WTC11 (cell line): ENCODE data around the gene TMEM231. TPM values are rescaled to one million over a fixed set of nuclear protein-coding genes. Genes with fewer than 3 reads are reported as not detected.

Experiments
- ATAC-seq: fragments of 200-7000 bp; cut with Tn5 transposase; 2 replicates; pipeline ENCODE4 v1.10.0; 2021; ENCODE audit warnings: mild to moderate bottlenecking, moderate library complexity
- CTCF ChIA-PET: fragments of 300-600 bp; sonication (Branson Sonifier 250); formaldehyde crosslinking; loops from one replicate; lab custom pipeline; 2021; ENCODE audit warnings: antibody characterized with exemption; lab: Charles Lee
- POLR2A ChIA-PET: fragments of 350-600 bp; sonication (Branson Sonifier 250); formaldehyde crosslinking; loops from one replicate; lab custom pipeline; 2021; ENCODE audit warnings: antibody characterized with exemption; lab: Charles Lee
- DNase-seq: peaks from one replicate; pipeline ENCODE4 v3.0.0; 2021; ENCODE audit warnings: low spot score
- H3K27ac Mint-ChIP-seq: 2 replicates; pipeline ENCODE4 v1.8.0; 2021; ENCODE audit warnings: mixed read lengths
- H3K27me3 Mint-ChIP-seq: 2 replicates; pipeline ENCODE4 v1.8.0; 2021; ENCODE audit warnings: low read depth, mild to moderate bottlenecking, moderate library complexity, mixed read lengths
- H3K36me3 Mint-ChIP-seq: 2 replicates; pipeline ENCODE4 v1.8.0; 2021; ENCODE audit warnings: mixed read lengths
- H3K4me1 Mint-ChIP-seq: 2 replicates; pipeline ENCODE4 v1.8.0; 2022; ENCODE audit warnings: mixed read lengths
- H3K4me3 Mint-ChIP-seq: 2 replicates; pipeline ENCODE4 v1.8.0; 2021; ENCODE audit warnings: mild to moderate bottlenecking, moderate library complexity, mixed read lengths
- H3K9me3 Mint-ChIP-seq: 2 replicates; pipeline ENCODE4 v1.8.0; 2021; ENCODE audit warnings: mixed read lengths
- ATF1 ChIP-seq: sonication (generic); formaldehyde crosslinking; IDR thresholded peaks from 2 replicates; pipeline ENCODE4 v1.8.1; 2023; ENCODE audit warnings: mild to moderate bottlenecking, moderate library complexity, missing genetic modification reagents
- CREB1 ChIP-seq: sonication (generic); formaldehyde crosslinking; IDR thresholded peaks from 2 replicates; pipeline ENCODE4 v1.8.0; 2023; ENCODE audit warnings: mild to moderate bottlenecking, missing genetic modification reagents
- CREM ChIP-seq: sonication (generic); formaldehyde crosslinking; IDR thresholded peaks from 2 replicates; pipeline ENCODE4 v1.8.1; 2022; ENCODE audit warnings: mild to moderate bottlenecking, missing genetic modification reagents, moderate library complexity
- CTCF ChIP-seq: fragments of 200-600 bp; IDR thresholded peaks from 2 replicates; pipeline ENCODE4 v1.8.0; 2022; ENCODE audit warnings: antibody characterized with exemption
- E2F4 ChIP-seq: sonication (generic); formaldehyde crosslinking; IDR thresholded peaks from 2 replicates; pipeline ENCODE4 v1.8.1; 2022; ENCODE audit warnings: low read depth, mild to moderate bottlenecking, moderate library complexity, missing genetic modification reagents, borderline replicate concordance
- ELF4 ChIP-seq: sonication (generic); formaldehyde crosslinking; IDR thresholded peaks from 2 replicates; pipeline ENCODE4 v1.8.1; 2022; ENCODE audit warnings: low read depth, mild to moderate bottlenecking, moderate library complexity, missing genetic modification reagents
- FOXJ3 ChIP-seq: sonication (generic); formaldehyde crosslinking; IDR thresholded peaks from 2 replicates; pipeline ENCODE4 v1.9.0; 2021; ENCODE audit warnings: missing genetic modification reagents, mild to moderate bottlenecking, borderline replicate concordance
- FOXK1 ChIP-seq: sonication (generic); formaldehyde crosslinking; IDR thresholded peaks from 2 replicates; pipeline ENCODE4 v1.8.0; 2022; ENCODE audit warnings: mild to moderate bottlenecking, moderate library complexity, missing genetic modification reagents
- GTF2I ChIP-seq: fragments of 250-450 bp; sonication (Bioruptor Pico); conservative IDR thresholded peaks from 2 replicates; pipeline ENCODE4 v1.4.0; 2021; ENCODE audit warnings: mild to moderate bottlenecking
- HMGA2 ChIP-seq: fragments of 250-450 bp; sonication (Bioruptor Pico); IDR thresholded peaks from 2 replicates; pipeline ENCODE4 v1.4.0; 2021; ENCODE audit warnings: mild to moderate bottlenecking, moderate library complexity
- IRF1 ChIP-seq: sonication (generic); formaldehyde crosslinking; IDR thresholded peaks from 2 replicates; pipeline ENCODE4 v1.8.0; 2023; ENCODE audit warnings: missing genetic modification reagents
- IRF2 ChIP-seq: sonication (generic); formaldehyde crosslinking; IDR thresholded peaks from 2 replicates; pipeline ENCODE4 v1.8.0; 2022; ENCODE audit warnings: low read depth, missing genetic modification reagents, borderline replicate concordance
- MYBL2 ChIP-seq: sonication (generic); formaldehyde crosslinking; IDR thresholded peaks from 2 replicates; pipeline ENCODE4 v1.8.1; 2023; ENCODE audit warnings: mild to moderate bottlenecking, moderate library complexity, missing genetic modification reagents
- NFYB ChIP-seq: sonication (generic); formaldehyde crosslinking; conservative IDR thresholded peaks from 2 replicates; pipeline ENCODE4 v1.8.0; 2022; ENCODE audit warnings: low read depth, missing genetic modification reagents
- NR2C2 ChIP-seq: sonication (generic); formaldehyde crosslinking; IDR thresholded peaks from 2 replicates; pipeline ENCODE4 v1.8.0; 2022; ENCODE audit warnings: mild to moderate bottlenecking, missing genetic modification reagents
- OVOL2 ChIP-seq: fragments of 250-450 bp; sonication (Bioruptor Pico); IDR thresholded peaks from 2 replicates; pipeline ENCODE4 v1.9.0; 2021; ENCODE audit warnings: mild to moderate bottlenecking, borderline replicate concordance
- PREB ChIP-seq: sonication (generic); formaldehyde crosslinking; IDR thresholded peaks from 2 replicates; pipeline ENCODE4 v1.8.1; 2022; ENCODE audit warnings: mild to moderate bottlenecking, missing genetic modification reagents, moderate library complexity, borderline replicate concordance
- SMAD4 ChIP-seq: sonication (generic); formaldehyde crosslinking; IDR thresholded peaks from 2 replicates; pipeline ENCODE4 v1.8.0; 2022; ENCODE audit warnings: mild to moderate bottlenecking, missing genetic modification reagents
- ZBTB21 ChIP-seq: sonication (generic); formaldehyde crosslinking; IDR thresholded peaks from 2 replicates; pipeline ENCODE4 v1.8.1; 2023; ENCODE audit warnings: mild to moderate bottlenecking, missing genetic modification reagents, borderline replicate concordance
- ZNF138 ChIP-seq: sonication (generic); formaldehyde crosslinking; conservative IDR thresholded peaks from 2 replicates; pipeline ENCODE4 v1.8.1; 2022; ENCODE audit warnings: mild to moderate bottlenecking, moderate library complexity, missing genetic modification reagents
- ZNF232 ChIP-seq: sonication (generic); formaldehyde crosslinking; IDR thresholded peaks from 2 replicates; pipeline ENCODE4 v1.8.0; 2022; ENCODE audit warnings: mild to moderate bottlenecking, missing genetic modification reagents
- ZNF423 ChIP-seq: fragments of 250-450 bp; sonication (Bioruptor Pico); IDR thresholded peaks from 2 replicates; pipeline ENCODE4 v2.1.2; 2022; ENCODE audit warnings: mild to moderate bottlenecking, moderate library complexity
- ZNF671 ChIP-seq: fragments of 250-450 bp; sonication (Bioruptor Pico); IDR thresholded peaks from 2 replicates; pipeline ENCODE4 v1.8.0; 2021; ENCODE audit warnings: mild to moderate bottlenecking
- total RNA-seq: library from RNA; stranded (reverse); gene quantifications from 3 replicates; pipeline ENCODE4 v1.2.3, GENCODE V29; 2021
- TF ChIP-seq, protein P1 (sequence below): sonication (generic); formaldehyde crosslinking; conservative IDR thresholded peaks from 2 replicates; pipeline ENCODE4 v1.8.1; 2023; ENCODE audit warnings: mild to moderate bottlenecking, low read depth, missing genetic modification reagents, moderate library complexity
- TF ChIP-seq, protein P2 (sequence below): sonication (generic); formaldehyde crosslinking; IDR thresholded peaks from 2 replicates; pipeline ENCODE4 v1.8.0; 2022; ENCODE audit warnings: mild to moderate bottlenecking, missing genetic modification reagents

Gene TMEM231
- total RNA-seq, 1 experiment from 2014 or later, result 12.0 TPM

DNA sequence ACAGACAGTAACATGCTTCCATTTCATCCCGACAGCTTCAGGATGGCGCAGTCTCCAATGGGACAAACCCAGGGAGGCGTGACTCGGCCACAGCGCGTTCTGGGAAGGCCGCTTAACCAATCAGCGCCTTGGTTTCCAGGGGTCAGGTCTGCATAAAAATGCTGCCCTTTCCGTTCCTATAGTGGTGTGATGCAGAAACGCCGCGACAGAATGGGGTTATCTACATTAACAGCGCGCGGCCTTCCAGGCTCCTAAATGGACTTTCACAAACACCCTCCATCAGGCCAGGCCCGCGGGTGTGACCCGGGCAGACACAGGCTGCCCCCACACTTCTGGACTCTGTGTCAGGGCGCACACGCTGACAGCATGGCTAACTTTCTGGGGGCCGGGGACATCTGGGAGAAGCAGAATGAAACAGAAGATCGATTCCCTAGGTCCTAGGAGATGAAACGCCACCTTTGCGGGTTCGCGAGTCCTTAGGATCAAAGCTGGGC is 792 bp downstream of the TMEM231 start:
- peak; percentile 79 for ATAC-seq
- H3K27me3 Mint-ChIP-seq, result peaks cover 3% of the 10 kb centered on the region; the same call in 1 of the 2 replicates
- TF ChIP-seq NR2C2 (CRISPR knock-in tag) (no peak), MYBL2 (CRISPR knock-in tag) (no peak), FOXK1 (CRISPR knock-in tag) (peak; percentile 56; the same call in 1 of the 2 replicates), ZNF232 (CRISPR knock-in tag) (no peak), ELF4 (CRISPR knock-in tag) (no peak), GTF2I (CRISPR knock-in tag) (no peak), ATF1 (no peak), ZNF671 (no peak), CTCF (no peak), FOXJ3 (CRISPR knock-in tag) (no peak), ZNF138 (CRISPR knock-in tag) (no peak), NFYB (no peak), E2F4 (no peak), ZBTB21 (CRISPR knock-in tag) (no peak), ZNF423 (CRISPR knock-in tag) (no peak), CREM (CRISPR knock-in tag) (peak; percentile 87; the same call in 1 of the 2 replicates)
- TF ChIP-seq, protein P1, sequence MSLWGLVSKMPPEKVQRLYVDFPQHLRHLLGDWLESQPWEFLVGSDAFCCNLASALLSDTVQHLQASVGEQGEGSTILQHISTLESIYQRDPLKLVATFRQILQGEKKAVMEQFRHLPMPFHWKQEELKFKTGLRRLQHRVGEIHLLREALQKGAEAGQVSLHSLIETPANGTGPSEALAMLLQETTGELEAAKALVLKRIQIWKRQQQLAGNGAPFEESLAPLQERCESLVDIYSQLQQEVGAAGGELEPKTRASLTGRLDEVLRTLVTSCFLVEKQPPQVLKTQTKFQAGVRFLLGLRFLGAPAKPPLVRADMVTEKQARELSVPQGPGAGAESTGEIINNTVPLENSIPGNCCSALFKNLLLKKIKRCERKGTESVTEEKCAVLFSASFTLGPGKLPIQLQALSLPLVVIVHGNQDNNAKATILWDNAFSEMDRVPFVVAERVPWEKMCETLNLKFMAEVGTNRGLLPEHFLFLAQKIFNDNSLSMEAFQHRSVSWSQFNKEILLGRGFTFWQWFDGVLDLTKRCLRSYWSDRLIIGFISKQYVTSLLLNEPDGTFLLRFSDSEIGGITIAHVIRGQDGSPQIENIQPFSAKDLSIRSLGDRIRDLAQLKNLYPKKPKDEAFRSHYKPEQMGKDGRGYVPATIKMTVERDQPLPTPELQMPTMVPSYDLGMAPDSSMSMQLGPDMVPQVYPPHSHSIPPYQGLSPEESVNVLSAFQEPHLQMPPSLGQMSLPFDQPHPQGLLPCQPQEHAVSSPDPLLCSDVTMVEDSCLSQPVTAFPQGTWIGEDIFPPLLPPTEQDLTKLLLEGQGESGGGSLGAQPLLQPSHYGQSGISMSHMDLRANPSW (CRISPR knock-in tag), result no peak
- TF ChIP-seq, all 79 proteins: peak for 2
- Mint-ChIP-seq H3K4me3 (peak overlapping the region; percentile 100), H3K36me3 (no peaks in the 10 kb centered on the region), H3K27ac (peak overlapping the region; percentile 99), H3K4me1 (peaks cover 38% of the 10 kb centered on the region), H3K9me3 (peaks cover 3% of the 10 kb centered on the region; the same call in 1 of the 2 replicates)
- ChIA-PET POLR2A (interaction anchor here (1.3 to 1.7 kb wide), 3 partner anchors 38 to 122 kb away, joined by 4 to 7 read pairs (median 6); partner anchors contain the start of genes CFDP1 and CHST6), CTCF (interaction anchor here (0.8 to 3.1 kb wide), 5 partner anchors 20 to 90 kb away, joined by 3 to 29 read pairs (median 4); partner anchors contain the start of gene ADAT1)
- peak; percentile 92 for DNase-seq

DNA sequence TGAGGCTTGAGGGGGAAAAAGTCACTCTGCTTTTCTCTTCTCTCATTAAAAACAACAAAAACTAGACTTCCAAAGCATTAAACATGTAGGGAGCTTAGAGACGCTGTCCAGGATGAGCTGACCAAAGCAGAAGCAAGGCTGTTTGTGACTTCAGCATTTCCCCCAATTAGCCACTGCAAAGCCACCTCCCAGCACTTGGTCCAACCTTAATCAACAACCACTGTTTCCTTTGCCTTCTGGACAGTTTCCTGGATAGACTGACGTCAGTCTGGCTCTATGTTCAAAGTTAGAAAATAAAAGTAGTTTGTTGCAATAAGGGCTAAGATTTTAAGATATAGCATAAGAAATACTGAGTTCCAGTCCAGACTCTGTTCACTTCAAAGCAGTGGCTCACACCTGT is 3.1 kb downstream of the TMEM231 start:
- CTCF ChIA-PET, result interaction anchor here (1.5 to 1.8 kb wide), 2 partner anchors 31 to 36 kb away, joined by 4 to 5 read pairs; no protein-coding TSS in a partner anchor
- TF ChIP-seq IRF1 (CRISPR knock-in tag) (no peak), IRF2 (CRISPR knock-in tag) (no peak), OVOL2 (CRISPR knock-in tag) (no peak), CREB1 (no peak), PREB (no peak), E2F4 (no peak), SMAD4 (no peak), HMGA2 (no peak)
- TF ChIP-seq, protein P2, sequence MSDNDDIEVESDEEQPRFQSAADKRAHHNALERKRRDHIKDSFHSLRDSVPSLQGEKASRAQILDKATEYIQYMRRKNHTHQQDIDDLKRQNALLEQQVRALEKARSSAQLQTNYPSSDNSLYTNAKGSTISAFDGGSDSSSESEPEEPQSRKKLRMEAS (CRISPR knock-in tag), result no peak

More for the DNA sequence above, 3.1 kb downstream of the TMEM231 start:
- Mint-ChIP-seq H3K4me1 (peaks cover 24% of the 10 kb centered on the region), H3K36me3 (no peaks in the 10 kb centered on the region), H3K9me3 (no peaks in the 10 kb centered on the region), H3K4me3 (no peak overlapping the region), H3K27me3 (peaks cover 3% of the 10 kb centered on the region; the same call in 1 of the 2 replicates), H3K27ac (peak overlapping the region; percentile 24; the same call in 1 of the 2 replicates)
- no peak for ATAC-seq
- POLR2A ChIA-PET, result no interaction called here
- no peak for DNase-seq
